ENCODE results near the gene RAP2B.
"Not testable (repeated sequence)": the region's sequence is repeated elsewhere in the genome, so short reads cannot be mapped to it uniquely, and the experiment has no call there.

The RAP2B gene

DNA sequence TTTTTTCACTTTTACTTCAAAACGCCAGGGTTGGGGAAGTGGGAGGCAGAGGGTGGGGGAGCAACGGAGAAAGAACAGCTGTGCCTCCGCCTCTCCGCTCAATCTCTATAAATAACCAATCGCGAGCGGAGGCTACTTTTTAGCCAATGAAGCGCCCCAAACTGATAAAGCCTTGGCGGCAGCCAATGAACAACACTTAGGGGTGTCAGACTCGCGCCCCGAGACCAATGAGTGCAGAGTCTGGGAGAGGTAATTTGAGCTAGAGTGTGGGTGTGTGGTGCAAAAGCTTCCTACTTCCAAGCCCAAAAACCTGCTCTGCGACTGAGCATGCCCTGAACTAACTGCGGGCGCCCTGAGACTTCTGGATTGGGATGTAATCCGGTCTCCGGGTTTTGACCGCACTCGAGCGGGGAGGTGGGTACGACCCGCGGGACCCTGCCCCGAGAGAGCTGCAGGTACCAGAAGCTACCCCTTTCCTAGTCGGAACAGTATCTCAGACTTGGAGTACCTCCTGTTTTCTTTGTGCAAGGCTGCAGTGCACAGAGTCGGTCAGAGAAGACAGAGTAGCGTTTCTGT is 800 bp upstream of the RAP2B start:
- DNase-seq = peak; percentile 91

DNA sequence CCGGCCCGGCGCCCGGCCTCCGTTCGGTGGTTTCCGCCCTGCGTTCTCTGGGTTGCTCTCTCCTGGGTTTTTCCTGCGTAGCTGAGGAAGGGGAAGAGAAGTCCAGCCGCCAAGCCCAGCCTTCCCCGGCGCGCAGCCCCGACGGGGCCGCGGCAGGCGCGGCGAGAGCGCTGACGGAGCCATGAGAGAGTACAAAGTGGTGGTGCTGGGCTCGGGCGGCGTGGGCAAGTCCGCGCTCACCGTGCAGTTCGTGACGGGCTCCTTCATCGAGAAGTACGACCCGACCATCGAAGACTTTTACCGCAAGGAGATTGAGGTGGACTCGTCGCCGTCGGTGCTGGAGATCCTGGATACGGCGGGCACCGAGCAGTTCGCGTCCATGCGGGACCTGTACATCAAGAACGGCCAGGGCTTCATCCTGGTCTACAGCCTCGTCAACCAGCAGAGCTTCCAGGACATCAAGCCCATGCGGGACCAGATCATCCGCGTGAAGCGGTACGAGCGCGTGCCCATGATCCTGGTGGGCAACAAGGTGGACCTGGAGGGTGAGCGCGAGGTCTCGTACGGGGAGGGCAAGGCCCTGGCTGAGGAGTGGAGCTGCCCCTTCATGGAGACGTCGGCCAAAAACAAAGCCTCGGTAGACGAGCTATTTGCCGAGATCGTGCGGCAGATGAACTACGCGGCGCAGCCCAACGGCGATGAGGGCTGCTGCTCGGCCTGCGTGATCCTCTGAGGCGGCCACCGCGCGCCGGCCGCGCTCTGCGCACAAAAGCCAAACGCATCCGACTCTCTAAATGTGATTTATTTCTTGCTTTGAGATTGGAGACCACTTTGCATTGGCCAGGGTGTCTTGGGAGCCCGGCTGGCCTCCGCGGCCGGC is 727 bp downstream of the RAP2B start:
- DNase-seq = peak; percentile 48

DNA sequence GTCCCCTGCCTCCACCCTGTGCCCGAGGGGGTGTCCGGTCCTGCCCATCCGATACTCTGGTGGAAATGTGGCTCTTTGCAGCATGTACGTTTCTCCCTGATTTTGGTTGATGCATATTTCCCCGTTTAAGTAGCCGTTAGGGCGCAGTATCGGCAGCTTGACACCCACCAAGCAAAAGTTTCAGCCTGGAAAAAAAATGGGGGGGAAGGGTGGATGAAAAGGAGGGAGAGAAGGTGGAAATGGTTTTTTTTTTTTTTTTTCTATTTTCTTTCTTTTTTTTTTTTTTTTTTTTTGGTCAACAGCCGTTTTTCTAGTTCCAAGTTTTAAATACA is 1.3 kb downstream of the RAP2B start:
- DNase-seq = peak; percentile 11

DNA sequence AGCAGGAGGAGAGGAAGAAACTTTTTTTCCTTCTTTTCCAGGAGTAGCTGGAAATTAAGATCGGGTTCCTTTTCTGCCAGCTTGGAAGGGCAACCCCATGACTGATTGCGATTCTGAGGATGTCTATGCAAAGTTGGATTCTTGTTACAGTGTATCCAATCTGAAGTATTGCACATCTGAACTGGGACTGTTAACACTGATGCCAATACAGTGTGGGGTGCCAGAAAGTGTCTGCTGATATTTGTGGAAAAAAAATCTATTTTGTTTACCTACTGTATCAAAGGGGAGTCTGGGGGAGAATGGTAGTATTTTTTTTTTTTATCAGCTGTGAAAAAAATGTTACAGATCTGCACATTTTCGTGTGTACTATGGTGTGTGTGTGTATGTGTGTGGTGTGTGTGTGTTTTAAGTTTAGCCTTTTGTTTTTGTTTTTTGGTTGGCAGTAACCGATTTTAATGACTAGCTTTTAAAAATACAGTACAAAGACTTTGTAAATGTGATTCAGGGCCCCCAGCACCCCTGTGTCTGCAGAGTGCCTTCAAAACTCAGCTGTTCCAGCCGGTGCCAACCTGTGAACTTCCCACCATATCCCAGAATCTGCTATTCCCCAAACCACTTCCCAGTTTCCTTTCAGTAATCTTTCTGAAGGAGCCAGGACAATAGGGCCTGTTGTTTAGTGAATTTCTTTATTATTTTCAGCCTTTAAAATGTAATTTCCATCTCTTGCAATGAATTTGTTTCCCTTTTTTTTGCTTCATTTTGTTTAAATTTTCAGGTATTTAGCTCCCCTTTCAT is 1.9 kb downstream of the RAP2B start:
- no peak for DNase-seq

DNA sequence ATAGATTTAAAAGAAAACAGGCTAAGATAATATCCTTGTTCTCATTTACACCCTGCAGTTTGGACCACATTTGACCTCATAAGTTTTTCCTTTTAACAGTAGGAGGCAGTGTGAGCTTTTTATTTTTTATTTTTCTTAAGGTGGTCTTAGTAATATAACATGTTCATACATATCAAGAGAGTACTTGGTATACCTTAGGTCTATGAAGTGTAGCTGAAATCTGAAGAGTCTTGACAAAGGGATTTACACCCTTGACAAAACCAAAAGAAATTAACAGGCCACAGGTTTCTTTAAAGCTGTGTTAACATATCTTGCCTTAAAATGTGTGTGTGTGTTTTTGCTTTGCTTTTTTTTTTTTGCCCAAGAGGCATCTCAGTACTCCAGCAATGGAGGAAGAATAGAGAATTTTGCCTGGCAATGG is 3.2 kb downstream of the RAP2B start:
- no peak for DNase-seq

DNA sequence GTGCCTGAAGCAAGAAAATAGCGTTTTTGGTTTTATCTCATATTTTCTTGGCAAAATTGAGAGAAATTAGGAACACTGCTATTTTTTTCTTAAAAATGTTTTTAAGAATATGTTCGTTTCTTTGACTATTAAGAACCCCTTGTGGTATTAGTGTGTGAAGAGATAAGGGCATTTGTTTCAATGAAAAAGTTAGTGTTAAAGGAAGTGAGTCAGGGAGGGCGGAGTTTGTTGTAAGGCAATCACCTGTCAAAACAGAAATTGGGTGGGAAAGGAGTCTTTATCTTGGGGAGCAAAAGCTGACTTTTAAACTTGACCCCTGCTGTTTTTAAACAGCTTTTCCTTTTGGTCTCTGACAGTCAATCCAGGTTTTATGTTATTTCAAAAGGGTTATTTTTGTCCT is 4.2 kb downstream of the RAP2B start:
- DNase-seq = peak; percentile 64

DNA sequence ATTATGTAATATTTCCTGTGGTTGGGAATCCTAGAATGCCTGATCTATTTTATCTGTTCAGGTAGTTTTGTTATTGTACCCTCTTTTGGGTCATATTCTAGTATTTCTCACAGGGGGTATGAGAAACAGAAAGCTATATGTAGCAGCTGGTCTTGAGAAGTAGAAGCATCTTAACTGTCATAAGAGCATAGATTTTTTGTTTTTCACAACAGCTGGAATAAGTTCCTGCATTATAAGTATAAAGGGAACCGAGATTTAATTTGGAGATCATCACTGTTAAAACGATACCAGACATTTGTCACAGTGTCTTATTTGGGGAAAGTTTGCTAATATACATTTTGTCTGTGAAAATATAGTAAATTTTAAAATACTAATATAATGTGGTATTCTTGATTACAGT is 4.8 kb downstream of the RAP2B start:
- DNase-seq = no peak

DNA sequence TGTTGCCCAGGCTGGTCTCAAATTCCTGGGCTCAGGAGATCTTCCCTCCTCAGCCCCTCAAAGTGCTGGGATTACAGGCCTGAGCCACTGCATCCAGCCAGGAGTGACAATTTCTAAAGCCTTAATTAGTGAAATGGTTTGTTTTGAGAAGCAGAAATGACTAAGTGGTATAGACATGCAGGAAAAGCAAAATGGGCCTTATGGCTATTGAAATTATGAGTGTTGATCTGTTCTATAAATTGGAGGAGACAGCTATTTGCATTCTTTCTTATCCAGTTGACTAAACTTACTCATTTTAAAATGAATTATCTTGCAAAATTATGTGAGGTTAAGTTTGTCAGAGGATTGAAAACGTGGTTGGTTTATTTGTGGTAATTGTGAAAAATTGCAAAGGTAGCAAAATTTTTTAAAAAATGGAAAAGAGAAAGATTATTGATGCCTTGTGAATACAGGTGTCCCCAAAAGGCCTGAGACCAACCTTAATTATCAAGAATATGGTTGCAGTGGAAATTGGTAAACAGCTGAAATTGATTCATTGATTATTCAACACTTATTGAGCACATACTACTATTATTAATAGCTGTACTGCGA is 7.9 kb downstream of the RAP2B start:
- no peak for DNase-seq

DNA sequence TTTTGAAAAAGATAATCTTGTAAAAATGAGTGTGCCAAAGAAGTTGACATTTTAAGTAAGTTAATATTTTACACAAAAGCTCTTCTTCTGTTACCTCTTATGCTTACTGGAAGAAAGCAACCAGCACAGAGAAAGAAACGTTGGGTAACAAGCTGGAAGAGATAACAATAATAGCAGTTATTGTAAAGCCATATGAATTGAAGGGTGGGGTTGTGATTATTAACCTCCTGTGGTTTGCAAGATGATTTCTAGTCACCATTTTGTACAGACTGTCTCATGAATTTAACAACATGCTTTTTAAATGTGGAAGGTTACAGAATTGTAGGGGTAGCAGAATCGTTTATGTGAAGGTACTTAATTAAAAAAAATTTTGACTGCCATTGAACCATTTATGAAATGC is 9.2 kb downstream of the RAP2B start:
- no peak for DNase-seq

DNA sequence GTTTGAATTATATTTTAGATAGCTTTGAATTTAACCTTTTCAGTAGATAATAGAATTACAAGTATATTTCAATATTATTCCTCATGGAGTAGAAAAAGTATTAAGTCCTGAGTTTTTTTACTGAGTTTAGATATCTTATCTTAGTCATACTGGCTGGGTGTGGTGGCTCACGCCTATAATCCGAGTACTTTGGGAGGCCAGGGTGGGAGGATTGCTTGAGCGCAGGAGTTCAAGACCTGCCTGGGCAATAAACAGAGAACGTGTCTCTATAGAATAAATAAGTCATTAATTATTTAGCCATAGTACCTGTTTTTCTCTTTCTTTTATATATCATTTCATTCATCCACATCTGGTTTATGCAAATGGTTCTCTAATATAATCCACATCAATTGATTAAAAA is 9.9 kb downstream of the RAP2B start:
- DNase-seq = no peak

DNA sequence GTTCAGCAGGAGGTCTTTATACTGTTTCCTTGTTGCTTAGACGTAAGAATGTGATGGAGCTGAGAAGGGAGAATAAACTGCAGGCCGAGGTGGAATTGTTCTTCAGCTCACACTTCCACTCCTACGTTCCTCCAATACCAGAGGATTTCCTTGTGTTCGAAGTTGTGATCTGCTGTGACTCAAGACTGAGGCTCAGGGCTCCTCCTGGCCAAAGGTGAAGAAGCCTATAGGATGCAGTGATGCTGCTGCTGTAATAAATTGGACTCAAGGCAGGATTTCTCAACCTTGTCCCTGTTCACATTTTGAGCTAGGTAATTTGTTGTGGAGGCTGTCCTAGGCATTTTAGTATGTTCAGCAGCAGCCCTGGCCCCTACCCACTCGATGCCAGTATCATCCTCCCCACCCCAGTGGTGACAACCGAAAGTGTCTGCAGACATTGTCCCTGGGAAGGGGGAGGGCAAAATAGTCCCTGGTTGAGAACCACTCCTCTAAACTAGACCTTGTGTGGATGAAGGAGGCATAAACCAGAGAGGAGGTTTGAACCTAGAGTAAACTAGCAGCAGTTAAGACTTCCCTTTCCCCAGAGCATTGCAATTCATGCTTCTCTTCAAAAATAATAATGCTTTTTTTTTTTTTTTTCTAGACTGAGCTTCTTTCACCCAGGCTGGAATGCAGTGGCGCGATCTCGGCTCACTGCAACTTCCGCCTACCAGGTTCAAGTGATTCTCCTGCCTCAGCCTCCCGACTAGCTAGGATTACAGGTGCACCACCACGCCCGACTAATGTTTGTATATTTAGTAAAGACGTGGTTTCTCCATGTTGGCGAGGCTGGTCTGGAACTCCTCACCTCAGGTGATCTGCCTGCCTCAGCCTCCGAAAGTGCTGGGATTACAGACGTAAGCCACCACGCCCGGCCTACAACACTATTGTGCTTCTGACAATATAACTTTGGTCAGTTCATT is 11.1 kb downstream of the RAP2B start:
- no peak for DNase-seq

DNA sequence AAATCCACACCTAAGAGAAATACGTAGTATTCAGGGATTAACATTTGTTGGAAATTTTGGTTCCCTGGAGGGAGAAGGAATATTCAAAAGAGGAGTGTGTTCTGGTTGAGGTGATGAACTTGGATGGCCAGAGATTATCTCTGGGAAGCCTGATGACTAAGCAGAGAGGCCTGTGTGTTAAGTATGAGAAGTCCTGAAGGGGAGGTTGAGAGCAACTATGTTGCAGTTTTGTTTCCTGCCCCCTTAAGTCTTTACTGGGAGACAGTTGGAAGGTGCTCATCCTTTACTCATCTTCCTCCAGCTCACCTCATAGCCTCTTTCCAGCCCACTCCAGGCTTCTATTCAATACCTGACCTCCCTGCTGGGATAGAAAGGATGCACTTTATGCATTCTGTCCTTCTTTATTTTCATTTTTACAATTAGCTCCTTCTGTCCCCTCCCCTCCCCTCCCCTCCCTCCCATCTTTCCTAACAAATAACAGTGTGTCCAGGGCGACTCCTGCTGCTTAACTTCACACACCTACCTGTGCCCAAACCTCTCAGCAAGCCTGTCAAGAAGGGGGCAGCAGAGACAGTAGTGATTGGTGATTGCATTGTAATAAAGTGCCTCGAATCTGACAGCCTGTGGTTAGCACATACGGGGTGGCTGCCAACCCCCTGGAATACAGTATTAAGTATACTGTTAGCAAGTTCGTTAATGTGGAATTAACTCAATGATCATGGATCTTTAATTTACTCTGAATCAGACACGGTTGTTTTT is 11.9 kb downstream of the RAP2B start:
- peak; percentile 14 for DNase-seq

DNA sequence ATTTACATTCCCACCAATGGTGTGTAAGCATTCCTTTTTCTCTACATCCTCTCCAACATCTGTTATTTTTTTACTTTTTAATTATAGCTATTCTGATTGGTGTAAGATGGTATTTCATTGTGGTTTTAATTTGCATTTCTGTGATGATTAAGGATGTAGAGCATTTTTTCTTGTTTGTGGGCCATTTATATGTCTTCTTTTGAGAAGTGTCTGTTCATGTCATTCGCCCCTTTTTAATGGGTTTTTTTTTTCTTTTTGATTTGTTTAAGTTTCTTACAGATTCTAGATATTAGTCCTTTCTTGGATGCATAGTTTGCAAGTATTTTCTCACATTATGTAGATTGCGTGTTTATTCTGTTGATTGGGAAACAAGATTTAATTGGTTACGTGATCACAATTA is 14.2 kb downstream of the RAP2B start:
- DNase-seq = no peak

DNA sequence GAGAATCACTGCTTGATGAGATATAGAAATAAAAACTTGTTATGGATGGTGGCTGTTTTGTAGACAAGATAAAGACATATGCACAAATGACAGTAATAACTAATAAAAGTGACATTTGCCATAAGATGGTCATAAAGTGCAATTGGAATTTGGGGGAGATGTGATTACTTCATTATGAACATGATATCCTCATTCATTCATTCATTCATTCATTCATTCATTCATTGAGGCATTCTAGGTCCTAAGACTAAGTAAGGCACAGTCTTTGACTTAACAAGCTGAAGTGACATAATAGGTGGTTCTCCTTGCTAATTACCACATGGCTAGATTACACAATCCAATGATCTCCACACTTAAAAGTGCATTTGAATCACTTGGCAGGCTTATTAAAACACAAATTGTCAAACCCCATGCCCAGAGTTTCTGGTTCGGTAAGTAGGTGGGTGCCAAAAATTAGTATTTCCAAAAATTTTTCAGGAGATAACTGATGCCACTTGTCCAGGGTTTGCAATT is 18.9 kb downstream of the RAP2B start:
- no peak for DNase-seq

DNA sequence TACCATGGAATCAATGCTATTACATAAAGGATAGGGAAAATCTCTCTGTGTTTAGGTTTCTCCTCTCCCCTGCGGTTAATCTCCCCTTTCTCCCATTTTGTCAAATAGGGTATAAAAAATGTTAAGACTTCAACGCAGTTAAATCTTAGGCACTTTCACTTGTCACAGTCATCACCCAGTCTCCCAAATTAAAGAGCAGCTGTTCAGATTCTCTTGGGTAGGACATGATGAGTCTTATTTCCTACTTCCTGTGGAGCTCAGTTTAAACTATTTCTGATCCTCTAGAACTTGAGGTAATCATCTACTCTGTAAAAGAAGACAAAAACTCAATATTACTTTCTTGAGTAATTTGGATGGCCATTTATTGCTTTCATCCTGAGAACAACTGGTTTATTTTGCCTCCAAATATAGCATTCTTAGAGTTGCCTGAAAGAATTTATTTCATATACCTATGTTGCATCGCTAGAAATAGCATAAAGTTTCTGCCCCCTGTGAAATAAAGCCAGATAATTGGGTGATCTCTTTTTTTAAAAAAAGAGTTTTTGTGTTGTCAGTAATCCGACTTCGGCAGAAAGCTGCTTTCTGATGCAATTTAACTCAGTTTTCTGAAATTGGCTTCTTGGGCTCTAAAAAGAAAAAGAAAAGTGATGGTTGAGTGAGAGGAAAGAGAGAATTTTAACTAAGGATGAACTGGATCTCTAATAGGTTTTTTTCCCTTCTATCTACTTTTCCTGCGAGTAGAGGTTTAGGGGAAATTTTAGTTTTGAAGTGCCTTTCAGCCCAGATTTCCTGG is 20.7 kb downstream of the RAP2B start:
- no peak for DNase-seq

DNA sequence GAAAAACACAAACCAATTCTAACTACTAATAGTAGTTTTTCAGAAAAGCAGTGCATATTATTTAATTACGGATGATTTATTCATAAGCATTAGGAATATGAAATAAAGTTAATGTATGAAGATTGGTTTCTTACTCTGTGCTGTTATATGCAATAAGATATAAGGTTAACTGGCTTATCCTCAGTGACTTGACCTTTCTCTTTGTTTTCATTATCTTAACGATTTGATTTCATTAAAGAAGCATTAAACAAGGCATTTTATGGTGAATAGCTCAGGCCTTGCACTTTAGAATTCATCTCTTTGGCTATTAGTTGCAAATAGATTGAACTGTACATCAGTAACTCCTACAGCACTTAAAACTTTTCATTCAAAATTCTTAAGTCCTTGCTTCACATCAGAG is 28.9 kb downstream of the RAP2B start:
- no peak for DNase-seq

DNA sequence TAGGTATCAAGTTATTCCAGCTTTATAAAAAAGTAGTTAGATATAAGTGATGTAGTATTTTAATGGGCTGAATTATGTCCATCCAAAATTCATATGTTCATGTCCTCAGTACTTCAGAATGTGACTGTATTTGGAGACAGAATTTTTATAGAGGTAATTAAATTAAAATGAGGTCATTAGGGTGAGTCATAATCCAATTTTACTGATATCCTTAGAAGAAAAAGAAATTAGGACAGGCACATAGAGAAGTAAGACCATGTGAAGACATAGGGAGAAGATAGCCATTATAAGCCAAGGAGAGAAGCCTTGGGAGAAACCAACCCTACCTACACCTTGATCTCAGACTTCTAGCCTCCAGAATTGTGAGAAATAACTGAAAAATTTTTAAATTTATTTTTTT is 30.3 kb downstream of the RAP2B start:
- DNase-seq = no peak

DNA sequence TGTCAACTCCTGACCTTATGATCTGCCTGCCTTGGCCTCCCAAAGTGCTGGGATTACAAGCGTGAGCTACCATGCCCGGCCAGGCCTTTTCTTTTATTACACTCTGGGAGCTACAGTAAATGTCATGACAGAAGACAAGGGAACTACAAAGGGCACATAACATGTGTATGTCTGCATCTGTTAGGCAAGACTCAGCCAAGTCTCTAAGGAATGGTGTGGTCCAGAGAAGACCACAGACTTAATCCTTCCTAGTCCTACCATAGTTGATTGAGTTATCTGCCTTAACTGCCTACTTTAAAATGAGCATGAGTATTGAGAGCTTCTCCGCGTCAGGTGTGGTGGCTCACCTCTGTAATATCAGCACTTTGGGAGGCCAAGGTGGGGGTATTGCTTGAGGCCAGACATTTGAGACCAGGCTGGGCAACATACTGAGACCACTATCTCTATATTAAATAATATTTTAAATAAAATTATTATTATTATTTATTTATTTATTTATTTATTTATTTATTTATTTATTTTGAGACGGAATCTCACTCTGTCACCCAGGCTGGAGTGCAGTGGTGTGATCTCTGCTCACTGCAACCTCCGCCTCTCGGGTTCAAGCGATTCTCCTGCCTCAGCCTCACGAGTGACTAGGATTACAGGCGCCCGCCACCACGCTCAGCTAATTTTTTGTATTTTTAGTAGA is 31.9 kb downstream of the RAP2B start:
- DNase-seq = not testable (repeated sequence)

DNA sequence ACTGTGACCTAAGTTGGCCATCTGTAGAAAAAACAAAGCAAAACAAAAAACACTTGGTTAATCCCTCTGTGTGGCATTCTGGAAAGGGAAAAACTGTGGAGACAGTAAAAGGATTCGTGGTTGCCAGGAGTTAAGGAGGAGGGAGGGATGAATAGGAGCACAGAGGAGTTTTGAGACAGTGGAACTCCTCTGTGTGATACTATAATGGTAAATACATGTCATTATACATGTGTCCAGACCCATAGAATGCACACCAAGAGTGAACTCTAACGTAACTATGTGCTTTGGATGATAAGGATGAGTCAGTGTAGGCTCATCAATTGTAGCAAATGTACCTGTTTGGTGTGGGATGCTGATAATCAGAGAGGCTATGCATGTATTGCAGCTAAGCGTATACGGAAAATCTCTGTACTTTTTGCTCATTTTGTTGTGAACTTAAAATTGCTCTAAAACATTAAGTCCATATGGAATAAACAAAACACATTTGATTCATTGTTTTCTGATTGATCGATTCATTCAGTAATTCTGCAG is 33.4 kb downstream of the RAP2B start:
- no peak for DNase-seq

DNA sequence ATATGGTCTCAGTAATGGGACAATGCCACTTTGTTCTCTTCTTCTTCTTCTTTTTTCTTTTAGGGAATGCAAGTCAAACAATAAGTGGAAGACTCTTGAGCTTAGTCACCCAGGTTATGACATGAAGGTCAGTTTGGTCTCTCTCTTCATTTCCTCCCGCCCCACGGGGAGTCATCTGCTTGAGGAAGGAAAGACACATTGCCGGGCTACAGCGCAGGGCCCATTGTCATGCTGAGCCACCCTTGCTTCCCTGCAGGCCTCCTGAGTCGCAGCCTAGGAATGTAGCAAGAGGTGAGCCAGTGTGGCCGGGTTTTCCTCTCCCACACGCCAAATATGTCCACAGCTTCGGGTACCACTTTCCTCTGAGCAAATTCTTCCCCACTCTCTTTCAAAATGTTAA is 47.6 kb downstream of the RAP2B start:
- no peak for DNase-seq

Measured in CD4-positive, alpha-beta T cell treated with Interleukin-6 for 4 hours (primary cell).